Keratinocyte (primary cell): ENCODE results near the gene REN. TPM values are rescaled to one million over a fixed set of nuclear protein-coding genes. Genes with fewer than 3 reads are reported as not detected.

Source experiments
- DNase-seq: peaks from one replicate; pipeline ENCODE4 v3.0.0-alpha.2; 2011; ENCODE audit warnings: low read depth, missing footprints, low spot score
- FAIRE-seq: peaks from 2 replicates; lab custom pipeline; 2011; peaks lifted over from hg19 to GRCh38; lab: Jason Lieb, UNC
- H2AFZ ChIP-seq: 2 replicates; pipeline ENCODE4 v1.6.0; 2012; ENCODE audit warnings: low read length, control low read depth, inconsistent platforms; ENCODE audit not compliant: control insufficient read depth
- H3K27ac ChIP-seq: 2 replicates; pipeline ENCODE4 v1.5.1; 2011; ENCODE audit warnings: low read length; ENCODE audit not compliant: control insufficient read depth, insufficient read depth
- H3K27me3 ChIP-seq: 3 replicates; pipeline ENCODE4 v1.6.0; 2011; ENCODE audit warnings: low read length; ENCODE audit not compliant: control insufficient read depth, insufficient read depth; ENCODE audit errors: extremely low read depth
- H3K36me3 ChIP-seq, 2 experiments: 2 replicates in 1 of 2; 3 replicates in 1 of 2; pipeline ENCODE4 v1.5.1; 2011; ENCODE audit warnings: low read length in 2 of 2, mild to moderate bottlenecking in 1 of 2; ENCODE audit not compliant: control insufficient read depth in 2 of 2, insufficient read depth in 2 of 2; ENCODE audit errors: extremely low read depth in 1 of 2
- H3K4me1 ChIP-seq: 3 replicates; pipeline ENCODE4 v1.5.1; 2011; ENCODE audit warnings: low read length; ENCODE audit not compliant: control insufficient read depth, insufficient read depth; ENCODE audit errors: extremely low read depth
- H3K4me2 ChIP-seq: 3 replicates; pipeline ENCODE4 v1.6.0; 2011; ENCODE audit warnings: low read depth, low read length; ENCODE audit not compliant: control insufficient read depth, insufficient read depth; ENCODE audit errors: extremely low read depth
- H3K4me3 ChIP-seq, 3 experiments: fragments of 200-600 bp in 1 of 3; sonication (generic) in 1 of 3; 2 replicates in 2 of 3; 3 replicates in 1 of 3; pipeline ENCODE4 v1.5.1; 2011 to 2016; ENCODE audit warnings: low read length in 3 of 3, mild to moderate bottlenecking in 3 of 3, control low read depth in 2 of 3, inconsistent platforms in 1 of 3, low read depth in 1 of 3, mixed read lengths in 1 of 3, mixed run types in 1 of 3, moderate library complexity in 1 of 3; ENCODE audit not compliant: control insufficient read depth in 2 of 3, insufficient read depth in 2 of 3; ENCODE audit errors: extremely low read depth in 1 of 3
- H3K79me2 ChIP-seq: 2 replicates; pipeline ENCODE4 v1.6.0; 2012; ENCODE audit warnings: low read length; ENCODE audit not compliant: control insufficient read depth, insufficient read depth
- H3K9ac ChIP-seq: 3 replicates; pipeline ENCODE4 v1.6.0; 2011; ENCODE audit warnings: low read length; ENCODE audit not compliant: control insufficient read depth, insufficient read depth; ENCODE audit errors: extremely low read depth
- H3K9me1 ChIP-seq: 3 replicates; pipeline ENCODE4 v1.6.0; 2011; ENCODE audit warnings: low read length; ENCODE audit not compliant: control insufficient read depth, insufficient read depth; ENCODE audit errors: extremely low read depth
- H3K9me3 ChIP-seq: 2 replicates; pipeline ENCODE4 v1.5.1; 2012; ENCODE audit warnings: low read depth, low read length; ENCODE audit not compliant: control insufficient read depth
- H4K20me1 ChIP-seq: 3 replicates; pipeline ENCODE4 v1.6.0; 2011; ENCODE audit warnings: low read length; ENCODE audit not compliant: control insufficient read depth, insufficient read depth; ENCODE audit errors: extremely low read depth
- EZH2 ChIP-seq: IDR thresholded peaks from one replicate; pipeline ENCODE4 v1.6.1; 2012; ENCODE audit warnings: inconsistent platforms, mild to moderate bottlenecking, low read length, moderate library complexity
- dilution Hi-C: fragments of 300-500 bp; cut with MboI; formaldehyde crosslinking; loops from one replicate; pipeline ENCODE4 v1.7.0; 2020; ENCODE audit warnings: low sequenced_read_pairs; ENCODE audit not compliant: extremely low pct_ligation_motif_present
- polyA plus RNA-seq, 5 experiments: library from polyadenylated mRNA; depleted of rRNA in 3 of 5; stranded (reverse) in 3 of 5; stranded (forward) in 1 of 5; unstranded in 1 of 5; fragments of >200 nt; gene quantifications; 1 replicate in 1 of 5; 2 replicates in 3 of 5; 3 replicates in 1 of 5; pipeline versions ENCODE4 v1.2.1 to v1.2.3, GENCODE V29; 2011 to 2012; ENCODE audit warnings: missing spikeins in 2 of 5, low read depth in 1 of 5, low replicate concordance in 1 of 5
- TF ChIP-seq, protein P1 (sequence below), 3 experiments: IDR thresholded peaks in 1 of 3; conservative IDR thresholded peaks in 1 of 3; optimal IDR thresholded peaks in 1 of 3; 2 replicates in 2 of 3; 3 replicates in 1 of 3; pipeline versions ENCODE3 to v1.5.1; 2011; ENCODE audit warnings: low read length in 3 of 3, mild to moderate bottlenecking in 3 of 3, moderate library complexity in 2 of 3, control low read depth in 1 of 3, inconsistent platforms in 1 of 3; ENCODE audit not compliant: insufficient read depth in 2 of 3; ENCODE audit errors: extremely low read depth in 1 of 3

Gene REN
- polyA plus RNA-seq, 1 donor (not counting 4 experiments of a cell fraction or from before 2014, with no cell fraction given) = not detected

DNA sequence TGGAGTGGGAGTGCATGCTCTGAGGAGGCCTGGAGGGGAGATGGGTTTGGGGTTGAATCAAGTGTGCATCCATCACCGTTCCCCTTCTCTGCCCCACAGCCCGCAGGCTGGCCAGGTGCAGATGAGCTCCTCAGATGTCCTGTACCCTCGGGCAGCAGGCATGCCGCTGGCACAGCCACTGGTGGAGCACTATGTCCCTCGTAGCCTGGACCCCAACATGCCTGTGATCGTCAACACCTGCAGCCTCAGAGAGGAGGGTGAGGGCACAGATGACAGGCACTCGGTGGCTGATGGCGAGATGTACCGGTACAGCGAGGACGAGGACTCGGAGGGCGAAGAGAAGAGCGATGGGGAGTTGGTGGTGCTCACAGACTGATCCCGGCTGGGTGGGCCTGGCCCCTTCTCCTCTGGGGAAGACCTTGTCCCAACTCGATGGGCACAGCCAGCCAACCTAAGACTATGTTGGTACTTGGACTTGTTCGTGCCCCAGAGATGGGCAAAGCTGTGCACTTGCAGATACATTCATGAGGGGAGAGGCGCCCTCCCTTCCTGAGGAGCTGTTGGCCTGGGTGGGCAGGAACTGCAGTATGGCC lies 40.3 kb downstream of the REN start:
- H4K20me1 ChIP-seq = no peaks in the 10 kb centered on the region
- H3K4me2 ChIP-seq = no peak overlapping the region
- DNase-seq (no peak), FAIRE-seq (no peak)
- no peaks in the 10 kb centered on the region for H3K27me3 ChIP-seq
- H3K4me3 ChIP-seq = no peak overlapping the region
- no peaks in the 10 kb centered on the region for H3K9me1 ChIP-seq
- no peak overlapping the region for H3K27ac ChIP-seq
- no peaks in the 10 kb centered on the region for H3K9me3 ChIP-seq
- H3K36me3 ChIP-seq = peaks cover 4% of the 10 kb centered on the region in 2 experiments
- H2AFZ ChIP-seq = no peak overlapping the region
- no peak overlapping the region for H3K9ac ChIP-seq
- H3K79me2 ChIP-seq = no peaks in the 10 kb centered on the region
- TF ChIP-seq, protein P1, sequence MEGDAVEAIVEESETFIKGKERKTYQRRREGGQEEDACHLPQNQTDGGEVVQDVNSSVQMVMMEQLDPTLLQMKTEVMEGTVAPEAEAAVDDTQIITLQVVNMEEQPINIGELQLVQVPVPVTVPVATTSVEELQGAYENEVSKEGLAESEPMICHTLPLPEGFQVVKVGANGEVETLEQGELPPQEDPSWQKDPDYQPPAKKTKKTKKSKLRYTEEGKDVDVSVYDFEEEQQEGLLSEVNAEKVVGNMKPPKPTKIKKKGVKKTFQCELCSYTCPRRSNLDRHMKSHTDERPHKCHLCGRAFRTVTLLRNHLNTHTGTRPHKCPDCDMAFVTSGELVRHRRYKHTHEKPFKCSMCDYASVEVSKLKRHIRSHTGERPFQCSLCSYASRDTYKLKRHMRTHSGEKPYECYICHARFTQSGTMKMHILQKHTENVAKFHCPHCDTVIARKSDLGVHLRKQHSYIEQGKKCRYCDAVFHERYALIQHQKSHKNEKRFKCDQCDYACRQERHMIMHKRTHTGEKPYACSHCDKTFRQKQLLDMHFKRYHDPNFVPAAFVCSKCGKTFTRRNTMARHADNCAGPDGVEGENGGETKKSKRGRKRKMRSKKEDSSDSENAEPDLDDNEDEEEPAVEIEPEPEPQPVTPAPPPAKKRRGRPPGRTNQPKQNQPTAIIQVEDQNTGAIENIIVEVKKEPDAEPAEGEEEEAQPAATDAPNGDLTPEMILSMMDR (optimal IDR thresholded peaks at IDR 0.05 in 1 of 3, IDR thresholded peaks at IDR 0.05 in 1 of 3, conservative IDR thresholded peaks at IDR 0.05 in 1 of 3; ENCODE audit: extremely low read depth in 1 of 3, insufficient read depth in 2 of 3, low read length in 3 of 3) = no peak
- no peak for TF ChIP-seq EZH2
- dilution Hi-C loops = loop anchor here (25.0 kb wide), 1 partner anchor 264 kb away; the partner anchor contains the start of gene SNRPE
- peaks cover 24% of the 10 kb centered on the region for H3K4me1 ChIP-seq

DNA sequence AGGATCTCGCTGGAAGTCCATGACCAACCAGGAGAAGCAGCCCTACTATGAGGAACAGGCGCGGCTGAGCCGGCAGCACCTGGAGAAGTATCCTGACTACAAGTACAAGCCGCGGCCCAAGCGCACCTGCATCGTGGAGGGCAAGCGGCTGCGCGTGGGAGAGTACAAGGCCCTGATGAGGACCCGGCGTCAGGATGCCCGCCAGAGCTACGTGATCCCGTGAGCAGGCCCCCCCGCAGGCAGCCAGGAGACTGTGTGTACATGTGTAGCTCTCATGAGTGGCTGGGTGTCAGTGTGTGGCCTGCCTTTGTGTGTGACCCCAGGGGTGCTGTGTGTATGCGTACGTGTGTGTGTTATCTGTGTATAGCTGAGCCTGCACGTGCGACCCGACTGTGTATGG lies 41.5 kb downstream of the REN start:
- Histone ChIP-seq H3K9me3 (no peaks in the 10 kb centered on the region), H3K27me3 (no peaks in the 10 kb centered on the region), H4K20me1 (no peaks in the 10 kb centered on the region), H3K4me3 (no peak overlapping the region), H3K9ac (no peak overlapping the region), H3K4me2 (no peak overlapping the region), H3K36me3 (peaks cover 4 to 5% of the 10 kb centered on the region in 2 experiments), H3K79me2 (no peaks in the 10 kb centered on the region), H3K4me1 (peaks cover 13% of the 10 kb centered on the region), H3K9me1 (no peaks in the 10 kb centered on the region), H3K27ac (no peak overlapping the region), H2AFZ (no peak overlapping the region)
- FAIRE-seq = no peak
- no peak for DNase-seq
- dilution Hi-C loops = loop anchor here (25.0 kb wide), 1 partner anchor 262 kb away; the partner anchor contains the start of gene SNRPE
- TF ChIP-seq, protein P1 (optimal IDR thresholded peaks at IDR 0.05 in 1 of 3, IDR thresholded peaks at IDR 0.05 in 1 of 3, conservative IDR thresholded peaks at IDR 0.05 in 1 of 3; ENCODE audit: extremely low read depth in 1 of 3, insufficient read depth in 2 of 3, low read length in 3 of 3) = no peak
- TF ChIP-seq EZH2 = no peak
